Measurements from ENCODE around the gene SYVN1.
A peak's percentile ranks its signal among the peaks of the same experiment; 100 is the strongest.

The SYVN1 gene

GRCh38 chr11:65118097-65118837 lies 16.1 kb downstream of the SYVN1 start:
- in situ Hi-C loops (cut with HindIII; ENCODE audit: low pct_unique_long_range_greater_than_20kb, low sequenced_read_pairs) = no loop called here
- no peak for TF ChIP-seq JUND (IDR thresholded peaks at IDR 0.05; ENCODE audit: low read depth)
- no peak for DNase-seq (ENCODE audit: low read depth in 1 of 2, low spot score in 1 of 2)

GRCh38 chr11:65117206-65118096 lies 16.9 kb downstream of the SYVN1 start, which contains the start of gene ZNHIT2:
ZNHIT2 (minus strand) TSS chr11:65117701; CDS start chr11:65117653, 48 bp downstream.
- peak; percentile 89 to 100 for DNase-seq (ENCODE audit: low read depth in 1 of 2, low spot score in 1 of 2)
- in situ Hi-C loops (cut with HindIII; ENCODE audit: low pct_unique_long_range_greater_than_20kb, low sequenced_read_pairs) = no loop called here
- TF ChIP-seq JUND (IDR thresholded peaks at IDR 0.05; ENCODE audit: low read depth) = peak; percentile 67; the same call in 1 of the 2 replicates

DNA sequence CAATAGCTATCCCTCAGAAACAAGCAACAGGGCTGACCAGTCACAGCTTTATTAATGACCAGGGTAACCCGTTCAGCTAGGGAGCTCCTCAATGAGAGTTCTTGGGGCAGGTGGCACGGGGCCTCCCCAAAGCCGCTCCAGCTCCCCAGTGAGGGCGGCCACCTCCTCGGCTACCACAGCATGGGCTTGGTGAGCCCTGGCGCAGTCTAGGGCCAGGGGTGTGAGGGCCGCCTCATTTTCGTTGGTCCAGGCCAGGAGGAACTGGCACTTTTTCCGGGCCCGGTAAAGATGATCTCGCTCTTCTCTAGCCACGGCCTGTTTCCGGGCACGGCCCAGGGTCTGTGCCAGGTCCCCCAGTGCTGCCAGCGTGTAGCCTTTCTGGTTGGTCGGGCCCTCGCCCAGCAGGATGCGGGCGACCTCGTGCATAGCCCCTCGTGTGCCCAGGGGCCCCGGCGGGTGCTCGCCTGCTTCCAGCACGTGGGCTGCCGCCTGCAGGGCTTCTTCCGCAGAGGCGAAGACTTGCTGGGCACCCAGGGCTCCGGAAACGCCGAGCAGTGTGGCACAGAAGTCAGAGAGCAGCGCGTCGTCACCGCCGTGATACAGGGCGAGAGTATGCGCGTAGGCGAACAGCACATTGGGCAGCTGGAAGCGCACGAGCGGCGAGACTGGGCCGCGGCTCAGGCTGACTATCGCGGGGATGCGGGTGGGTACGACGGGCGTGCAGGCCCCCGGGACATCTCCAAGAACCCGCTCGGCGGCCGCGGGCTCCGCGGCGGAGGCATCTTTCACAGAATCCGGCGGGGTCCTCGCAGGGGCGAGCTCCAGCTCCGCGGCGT lies 17.7 kb downstream of the SYVN1 start:
- peak in 1 of 2 experiments; percentile 60 for DNase-seq (ENCODE audit: low read depth in 1 of 2, low spot score in 1 of 2)
- in situ Hi-C loops (cut with HindIII; ENCODE audit: low pct_unique_long_range_greater_than_20kb, low sequenced_read_pairs) = no loop called here
- no peak for TF ChIP-seq JUND (IDR thresholded peaks at IDR 0.05; ENCODE audit: low read depth)

GRCh38 chr11:65115361-65116082 lies 18.8 kb downstream of the SYVN1 start:
- no peak for TF ChIP-seq JUND (IDR thresholded peaks at IDR 0.05; ENCODE audit: low read depth)
- in situ Hi-C loops (cut with HindIII; ENCODE audit: low pct_unique_long_range_greater_than_20kb, low sequenced_read_pairs) = no loop called here
- DNase-seq (ENCODE audit: low read depth in 1 of 2, low spot score in 1 of 2) = no peak

DNA sequence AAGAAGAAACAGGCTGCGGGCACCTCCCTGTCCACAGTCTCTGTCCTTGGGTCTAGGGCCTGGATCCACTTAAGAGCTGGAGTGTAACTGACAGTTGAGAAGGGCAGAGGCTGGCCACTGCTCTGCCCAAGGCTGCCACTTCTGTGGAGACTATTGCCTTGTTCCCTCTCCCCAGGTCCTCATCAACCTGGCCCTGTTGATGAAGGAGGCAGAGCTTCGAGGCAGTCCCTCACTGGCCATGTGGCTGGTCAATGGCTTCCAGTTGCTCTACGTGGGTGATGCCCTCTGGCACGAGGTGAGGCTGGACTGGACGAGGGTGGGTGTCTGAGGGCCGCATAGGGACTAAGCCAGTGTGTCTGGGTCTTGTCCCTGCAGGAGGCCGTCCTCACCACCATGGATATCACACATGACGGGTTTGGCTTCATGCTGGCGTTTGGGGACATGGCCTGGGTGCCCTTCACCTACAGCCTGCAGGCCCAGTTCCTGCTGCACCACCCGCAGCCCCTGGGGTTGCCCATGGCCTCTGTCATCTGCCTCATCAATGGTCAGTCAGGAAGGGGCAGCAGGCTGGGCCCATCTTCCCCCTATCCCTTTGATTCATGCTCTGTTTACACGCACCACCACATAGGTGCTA lies 19.7 kb downstream of the SYVN1 start:
- no peak for TF ChIP-seq JUND (IDR thresholded peaks at IDR 0.05; ENCODE audit: low read depth)
- DNase-seq (ENCODE audit: low read depth in 1 of 2, low spot score in 1 of 2) = no peak
- in situ Hi-C loops (cut with HindIII; ENCODE audit: low pct_unique_long_range_greater_than_20kb, low sequenced_read_pairs) = no loop called here

- in situ Hi-C loops (cut with HindIII; ENCODE audit: low pct_unique_long_range_greater_than_20kb, low sequenced_read_pairs) = no loop called here
- DNase-seq (ENCODE audit: low read depth in 1 of 2, low spot score in 1 of 2) = no peak
- no peak for TF ChIP-seq JUND (IDR thresholded peaks at IDR 0.05; ENCODE audit: low read depth)
Measured at GRCh38 chr11:65113839-65114238, 20.5 kb downstream of the SYVN1 start.

DNA sequence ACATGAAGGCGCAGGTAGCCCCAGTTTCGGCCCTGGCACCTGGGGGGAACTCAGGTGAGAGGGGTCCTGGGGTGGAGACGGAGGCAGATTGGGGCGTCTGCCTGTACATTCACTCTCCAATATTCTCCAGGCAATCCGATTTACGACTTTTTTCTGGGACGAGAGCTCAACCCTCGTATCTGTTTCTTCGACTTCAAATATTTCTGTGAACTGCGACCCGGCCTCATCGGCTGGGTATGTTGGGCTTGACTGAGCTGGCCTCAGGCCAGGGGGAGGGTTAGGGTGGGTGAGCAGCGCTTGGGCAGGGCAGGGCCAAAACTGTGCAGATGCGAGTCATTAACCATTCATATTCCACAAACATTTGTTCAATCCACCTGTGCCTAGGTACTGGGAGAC lies 21.0 kb downstream of the SYVN1 start:
- no peak for TF ChIP-seq JUND (IDR thresholded peaks at IDR 0.05; ENCODE audit: low read depth)
- in situ Hi-C loops (cut with HindIII; ENCODE audit: low pct_unique_long_range_greater_than_20kb, low sequenced_read_pairs) = no loop called here
- DNase-seq (ENCODE audit: low read depth in 1 of 2, low spot score in 1 of 2) = no peak

DNA sequence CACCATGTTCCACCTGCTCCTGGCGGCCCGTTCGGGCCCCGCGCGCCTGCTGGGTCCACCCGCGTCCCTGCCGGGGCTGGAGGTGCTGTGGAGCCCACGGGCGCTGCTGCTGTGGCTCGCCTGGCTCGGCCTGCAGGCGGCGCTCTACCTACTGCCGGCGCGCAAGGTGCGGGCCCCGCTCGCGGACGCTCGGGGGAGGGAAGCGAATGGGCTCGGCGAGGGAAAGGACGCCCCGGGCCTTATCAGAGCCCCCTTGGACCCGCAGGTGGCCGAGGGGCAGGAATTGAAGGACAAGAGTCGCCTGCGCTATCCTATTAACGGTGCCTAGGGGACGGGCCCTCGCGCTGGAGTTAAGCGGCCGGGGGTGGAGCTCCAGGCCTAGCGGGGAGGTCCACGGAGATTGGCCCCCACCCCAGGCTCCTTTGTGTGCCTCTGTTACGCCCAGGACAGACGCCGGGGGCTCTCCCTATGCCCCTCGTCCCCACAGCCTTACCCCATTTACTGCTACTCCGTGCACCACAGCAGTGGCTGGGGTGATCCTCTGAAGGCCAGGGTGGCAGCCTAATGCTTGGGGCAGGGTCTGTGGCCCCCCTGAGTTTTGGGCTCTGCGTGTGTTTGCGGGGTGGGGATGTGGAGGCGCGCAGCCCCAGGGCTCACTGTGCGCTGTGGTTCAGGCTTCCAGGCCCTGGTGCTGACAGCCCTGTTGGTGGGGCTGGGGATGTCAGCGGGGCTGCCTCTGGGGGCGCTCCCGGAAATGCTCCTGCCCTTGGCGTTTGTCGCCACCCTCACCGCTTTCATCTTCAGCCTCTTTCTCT lies 21.6 kb downstream of the SYVN1 start:
- TF ChIP-seq JUND (IDR thresholded peaks at IDR 0.05; ENCODE audit: low read depth) = no peak
- peak; percentile 71 to 72 for DNase-seq (ENCODE audit: low read depth in 1 of 2, low spot score in 1 of 2)
- in situ Hi-C loops (cut with HindIII; ENCODE audit: low pct_unique_long_range_greater_than_20kb, low sequenced_read_pairs) = no loop called here

DNA sequence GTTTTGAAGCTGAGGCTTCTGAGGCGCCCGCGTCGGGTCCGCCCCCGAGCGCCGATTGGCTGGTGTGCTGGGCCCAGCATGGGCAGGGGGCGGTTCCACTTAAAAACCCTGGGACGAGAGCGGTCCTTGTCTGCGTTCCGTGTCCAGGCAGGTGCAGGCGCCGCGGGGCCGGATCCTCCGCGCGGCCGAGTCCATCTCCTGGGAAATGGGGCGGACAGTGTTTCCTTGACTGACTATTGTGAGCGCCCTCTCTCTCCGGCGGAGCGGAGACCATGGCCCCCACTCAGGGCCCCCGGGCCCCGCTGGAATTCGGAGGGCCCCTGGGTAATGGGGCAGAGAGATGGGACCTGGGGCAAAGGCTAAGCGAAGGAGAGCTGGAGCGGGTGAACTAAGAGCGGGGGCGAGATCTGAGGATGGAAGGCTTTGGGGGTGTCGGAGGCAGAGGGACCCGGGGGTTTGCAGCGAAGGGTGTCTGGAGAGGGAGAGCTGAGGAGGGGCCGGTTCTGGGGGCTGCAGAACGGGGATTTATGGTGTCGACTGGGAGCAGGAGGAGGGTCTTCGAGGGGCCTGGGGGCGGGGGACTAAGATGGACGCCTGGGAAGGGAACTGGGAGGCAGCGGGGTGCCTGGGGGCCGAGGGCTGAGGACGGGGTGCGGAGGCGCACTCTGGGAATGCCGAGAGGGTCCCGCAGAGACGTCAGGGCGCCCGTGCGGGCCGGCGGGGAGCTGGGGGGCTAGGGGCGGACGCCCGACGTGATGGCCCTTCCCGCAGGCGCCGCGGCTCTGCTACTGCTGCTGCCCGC lies 22.4 kb downstream of the SYVN1 start, which contains the start of gene TM7SF2:
Gene TM7SF2, plus strand, starts transcription at position 129 of the 802 bp plus-strand sequence. Its CDS starts 144 bp downstream, at position 273.
- TF ChIP-seq JUND (IDR thresholded peaks at IDR 0.05; ENCODE audit: low read depth) = 0 out of 2 replicates have a peak, but pooled peaks have one; percentile 14
- peak; percentile 99 for DNase-seq (ENCODE audit: low read depth in 1 of 2, low spot score in 1 of 2)
- in situ Hi-C loops (cut with HindIII; ENCODE audit: low pct_unique_long_range_greater_than_20kb, low sequenced_read_pairs) = no loop called here
